ENCODE data around the gene OPN3.
A peak's percentile ranks its signal among the peaks of the same experiment; 100 is the strongest.

OPN3 gene

DNA sequence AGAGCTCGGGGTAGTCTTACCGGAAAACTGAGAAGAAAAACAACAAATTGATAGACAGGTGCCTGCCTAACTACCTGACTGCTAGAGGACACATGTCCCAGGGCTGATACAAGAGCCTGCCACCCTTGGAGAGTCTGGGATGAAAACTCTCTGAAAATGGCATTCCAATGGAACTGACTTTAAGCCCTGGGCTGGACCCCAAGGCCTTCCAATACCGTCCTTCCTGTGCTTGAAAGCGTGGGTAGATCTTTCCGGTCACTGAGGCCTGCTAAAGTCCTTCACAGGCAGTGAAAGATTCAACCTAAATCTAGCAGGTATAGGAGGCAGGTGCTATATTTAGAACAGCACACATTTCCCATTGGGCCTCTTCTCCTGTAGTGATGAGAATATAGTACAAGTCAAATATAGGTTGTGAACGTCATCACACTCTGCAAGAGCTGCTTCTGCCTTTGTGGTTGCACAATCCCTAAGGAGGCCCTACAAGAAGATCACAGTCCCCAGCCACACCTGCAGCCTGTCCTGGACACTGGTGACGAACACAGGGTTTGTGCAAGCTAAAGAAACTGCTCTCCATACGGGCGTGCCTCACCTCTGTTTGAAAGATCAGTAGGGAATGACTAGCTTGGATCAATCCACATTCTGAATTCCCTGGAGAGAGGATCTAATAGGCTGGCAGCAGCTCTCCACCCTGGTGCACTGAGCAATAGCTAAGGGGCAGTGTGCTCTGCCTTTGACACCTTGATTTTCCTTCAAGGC is 876 bp upstream of the OPN3 start:
- in situ Hi-C loops (cut with MboI; ENCODE audit: low pct_unique_long_range_greater_than_20kb, low sequenced_read_pairs, unreplicated experiment): no loop called here
- TF ChIP-seq, protein P1, sequence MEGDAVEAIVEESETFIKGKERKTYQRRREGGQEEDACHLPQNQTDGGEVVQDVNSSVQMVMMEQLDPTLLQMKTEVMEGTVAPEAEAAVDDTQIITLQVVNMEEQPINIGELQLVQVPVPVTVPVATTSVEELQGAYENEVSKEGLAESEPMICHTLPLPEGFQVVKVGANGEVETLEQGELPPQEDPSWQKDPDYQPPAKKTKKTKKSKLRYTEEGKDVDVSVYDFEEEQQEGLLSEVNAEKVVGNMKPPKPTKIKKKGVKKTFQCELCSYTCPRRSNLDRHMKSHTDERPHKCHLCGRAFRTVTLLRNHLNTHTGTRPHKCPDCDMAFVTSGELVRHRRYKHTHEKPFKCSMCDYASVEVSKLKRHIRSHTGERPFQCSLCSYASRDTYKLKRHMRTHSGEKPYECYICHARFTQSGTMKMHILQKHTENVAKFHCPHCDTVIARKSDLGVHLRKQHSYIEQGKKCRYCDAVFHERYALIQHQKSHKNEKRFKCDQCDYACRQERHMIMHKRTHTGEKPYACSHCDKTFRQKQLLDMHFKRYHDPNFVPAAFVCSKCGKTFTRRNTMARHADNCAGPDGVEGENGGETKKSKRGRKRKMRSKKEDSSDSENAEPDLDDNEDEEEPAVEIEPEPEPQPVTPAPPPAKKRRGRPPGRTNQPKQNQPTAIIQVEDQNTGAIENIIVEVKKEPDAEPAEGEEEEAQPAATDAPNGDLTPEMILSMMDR (IDR thresholded peaks at IDR 0.05; ENCODE audit: extremely low read depth, insufficient read depth, missing control alignments): no peak
- no peak for DNase-seq (ENCODE audit: low spot score)

DNA sequence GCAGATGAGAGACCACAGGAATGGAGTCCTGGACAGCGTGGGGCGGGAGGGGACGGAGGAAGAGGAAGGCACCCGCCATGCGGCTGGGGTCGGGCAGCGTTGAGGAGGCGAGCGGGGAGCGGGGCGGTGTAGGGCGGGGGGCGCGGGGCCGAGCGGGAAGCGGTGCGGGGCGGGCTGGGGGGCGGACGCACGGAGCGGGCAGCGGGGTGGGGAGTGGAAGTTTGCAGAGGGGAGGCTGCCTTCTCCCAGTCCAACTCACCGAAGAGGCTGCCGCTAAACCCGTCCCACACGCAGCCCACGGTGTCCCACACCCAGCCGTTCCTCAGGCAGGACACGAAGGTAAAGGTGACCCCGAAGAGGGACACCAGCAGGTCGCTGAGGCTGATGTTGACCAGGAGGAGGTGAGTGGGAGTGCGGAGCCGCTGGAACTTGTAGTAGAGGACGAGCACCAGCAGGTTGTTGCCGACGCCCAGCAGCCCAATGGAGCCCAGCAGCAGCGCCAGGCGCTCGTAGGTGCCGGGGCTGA is 483 bp downstream of the OPN3 start:
- no peak for DNase-seq (ENCODE audit: low spot score)
- TF ChIP-seq, protein P1 (IDR thresholded peaks at IDR 0.05; ENCODE audit: extremely low read depth, insufficient read depth, missing control alignments): no peak
- in situ Hi-C loops (cut with MboI; ENCODE audit: low pct_unique_long_range_greater_than_20kb, low sequenced_read_pairs, unreplicated experiment): loop anchor here (10.0 kb wide), 1 partner anchor 195 kb away; no protein-coding TSS in a partner anchor

DNA sequence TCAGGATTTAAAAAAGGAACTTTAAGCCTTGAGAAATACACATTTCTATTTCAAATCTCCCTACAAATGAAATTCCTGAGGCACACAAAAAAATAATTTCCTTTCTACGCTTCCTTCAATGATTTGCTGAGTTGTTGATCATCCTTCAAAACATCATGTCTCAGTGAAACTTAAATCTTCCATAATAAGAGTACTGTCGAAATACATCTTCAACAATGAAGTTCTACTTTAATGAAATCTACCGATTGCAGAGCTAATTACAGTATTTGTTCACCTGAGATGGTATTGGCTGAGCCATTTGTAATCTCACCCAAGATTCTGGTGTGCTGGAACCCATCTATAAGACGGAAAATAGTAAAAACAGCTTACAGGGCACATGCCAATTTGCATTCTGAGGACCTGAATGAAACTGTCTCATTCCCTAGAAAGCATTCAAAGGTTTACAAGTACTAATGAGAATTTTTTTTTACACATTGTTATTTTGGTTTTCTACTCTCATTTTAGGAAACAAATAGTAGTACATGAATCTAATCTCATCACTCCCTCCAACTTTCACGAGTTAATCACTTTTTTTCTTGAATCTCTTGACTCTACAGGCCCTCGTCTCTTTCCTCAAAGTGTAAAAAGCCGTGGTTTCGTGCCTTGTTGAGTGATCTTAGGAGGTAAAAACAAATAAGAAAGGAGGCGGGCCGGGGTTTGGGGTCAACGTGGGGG is 1.1 kb downstream of the OPN3 start:
- TF ChIP-seq, protein P1 (IDR thresholded peaks at IDR 0.05; ENCODE audit: extremely low read depth, insufficient read depth, missing control alignments): no peak
- DNase-seq (ENCODE audit: low spot score): peak; percentile 20
- in situ Hi-C loops (cut with MboI; ENCODE audit: low pct_unique_long_range_greater_than_20kb, low sequenced_read_pairs, unreplicated experiment): loop anchor here (10.0 kb wide), 1 partner anchor 196 kb away; no protein-coding TSS in a partner anchor

DNA sequence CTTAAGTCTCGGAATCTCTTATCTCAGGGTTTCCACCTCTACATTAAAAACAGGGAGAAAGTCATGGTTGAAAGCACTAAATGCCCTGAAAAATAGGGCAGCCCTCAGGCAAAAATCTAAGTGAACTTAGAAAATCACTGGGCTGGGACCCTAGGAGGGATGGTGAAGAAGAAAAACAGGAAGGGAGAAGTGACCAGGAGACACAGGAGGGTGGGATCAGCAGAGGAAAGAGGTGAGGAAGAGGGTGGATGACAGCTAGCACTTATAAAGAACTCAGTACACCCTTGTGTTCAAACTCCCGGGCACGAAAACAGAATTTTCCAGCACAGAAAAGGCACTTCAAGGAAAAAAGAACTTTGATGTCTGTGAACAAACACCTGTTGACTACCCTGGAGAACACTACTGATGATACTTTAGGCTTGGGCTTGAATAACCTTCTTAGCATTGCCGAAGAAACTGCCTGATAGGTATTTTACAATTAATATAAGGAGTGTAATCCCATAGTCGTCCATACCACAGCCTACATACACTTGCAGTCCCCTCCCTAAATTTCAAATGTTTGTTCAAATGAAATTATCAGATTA is 2.0 kb downstream of the OPN3 start:
- TF ChIP-seq, protein P1 (IDR thresholded peaks at IDR 0.05; ENCODE audit: extremely low read depth, insufficient read depth, missing control alignments): no peak
- no peak for DNase-seq (ENCODE audit: low spot score)
- in situ Hi-C loops (cut with MboI; ENCODE audit: low pct_unique_long_range_greater_than_20kb, low sequenced_read_pairs, unreplicated experiment): loop anchor here (10.0 kb wide), 1 partner anchor 197 kb away; no protein-coding TSS in a partner anchor

DNA sequence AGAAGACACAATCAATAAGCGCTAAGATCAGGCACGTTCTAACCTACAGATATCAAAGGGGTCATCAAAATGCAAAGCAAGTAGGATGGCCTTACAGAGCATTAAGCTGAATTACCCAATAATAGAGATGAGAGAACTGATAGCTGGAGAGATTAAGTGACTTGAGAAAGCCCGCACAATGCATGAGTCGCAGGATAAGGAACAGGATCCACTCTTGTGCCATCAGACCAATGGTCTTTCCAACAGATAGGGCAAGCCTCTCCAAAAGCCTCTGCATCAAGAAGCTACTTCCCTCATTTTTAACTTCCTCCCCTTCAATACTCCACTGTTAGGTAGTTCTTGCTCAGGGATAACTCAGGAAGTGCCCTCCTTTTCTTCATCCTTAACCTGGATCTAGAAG is 2.6 kb downstream of the OPN3 start:
- TF ChIP-seq, protein P1 (IDR thresholded peaks at IDR 0.05; ENCODE audit: extremely low read depth, insufficient read depth, missing control alignments): no peak
- in situ Hi-C loops (cut with MboI; ENCODE audit: low pct_unique_long_range_greater_than_20kb, low sequenced_read_pairs, unreplicated experiment): loop anchor here (10.0 kb wide), 1 partner anchor 197 kb away; no protein-coding TSS in a partner anchor
- no peak for DNase-seq (ENCODE audit: low spot score)

DNA sequence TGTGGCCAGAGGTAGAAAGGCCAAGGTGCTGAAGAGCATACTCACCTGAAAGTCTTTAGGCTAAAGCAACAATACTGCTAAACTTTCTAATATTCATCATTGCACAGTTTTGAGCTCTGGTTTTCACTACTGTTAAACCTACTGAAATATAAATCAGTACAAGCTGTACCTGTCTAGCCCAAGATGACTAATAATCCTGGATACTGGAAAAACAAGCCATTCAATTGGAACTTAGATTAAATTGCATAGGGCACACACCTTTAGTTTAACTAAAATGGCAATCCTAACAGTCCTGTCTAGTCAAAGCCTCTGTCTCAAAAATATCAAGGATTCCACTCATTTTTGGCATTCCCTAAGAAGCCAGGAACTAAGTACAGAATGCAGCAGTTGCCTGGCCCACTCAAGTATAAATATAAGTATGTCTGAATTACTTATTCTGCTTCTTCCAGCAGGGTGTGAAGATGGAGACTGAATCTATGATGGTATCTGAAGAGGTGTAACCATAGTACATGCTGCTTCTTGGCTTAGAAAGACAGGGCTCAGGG is 3.1 kb downstream of the OPN3 start:
- in situ Hi-C loops (cut with MboI; ENCODE audit: low pct_unique_long_range_greater_than_20kb, low sequenced_read_pairs, unreplicated experiment): loop anchor here (10.0 kb wide), 1 partner anchor 198 kb away; no protein-coding TSS in a partner anchor
- DNase-seq (ENCODE audit: low spot score): no peak
- TF ChIP-seq, protein P1 (IDR thresholded peaks at IDR 0.05; ENCODE audit: extremely low read depth, insufficient read depth, missing control alignments): no peak

Data from GM13977 (cell line).